ENCODE results near the gene BEND5. TPM values are rescaled to one million over a fixed set of nuclear protein-coding genes. Genes with fewer than 3 reads are reported as not detected.
A peak's percentile ranks its signal among the peaks of the same experiment; 100 is the strongest.

The BEND5 gene, protein sequence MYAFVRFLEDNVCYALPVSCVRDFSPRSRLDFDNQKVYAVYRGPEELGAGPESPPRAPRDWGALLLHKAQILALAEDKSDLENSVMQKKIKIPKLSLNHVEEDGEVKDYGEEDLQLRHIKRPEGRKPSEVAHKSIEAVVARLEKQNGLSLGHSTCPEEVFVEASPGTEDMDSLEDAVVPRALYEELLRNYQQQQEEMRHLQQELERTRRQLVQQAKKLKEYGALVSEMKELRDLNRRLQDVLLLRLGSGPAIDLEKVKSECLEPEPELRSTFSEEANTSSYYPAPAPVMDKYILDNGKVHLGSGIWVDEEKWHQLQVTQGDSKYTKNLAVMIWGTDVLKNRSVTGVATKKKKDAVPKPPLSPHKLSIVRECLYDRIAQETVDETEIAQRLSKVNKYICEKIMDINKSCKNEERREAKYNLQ
- not detected for total RNA-seq (2021; fragmentation: NEBNext Ultra II Directional; extraction: Animal tissue kit (Norgen Biotek cat#: 25700))
- long read RNA-seq, result 0 reads

GRCh38 chr1:48776393-48777218 lies at the start of gene BEND5:
Gene BEND5 (minus strand): TSS chr1:48776891. CDS start chr1:48776831, 60 bp downstream.
- H3K4me3 Mint-ChIP-seq, result no peak within 1 kb of the TSS
- no peak within 1 kb of the TSS for H3K27ac Mint-ChIP-seq
- no peak for DNase-seq
- H3K9me3 Mint-ChIP-seq, result peaks cover 58% of the 10 kb centered on the region
- peaks cover 11% of the 10 kb centered on the region for H3K36me3 Mint-ChIP-seq (ENCODE audit: low read depth)
- peaks cover 1% of the 10 kb centered on the region for H3K27me3 Mint-ChIP-seq (ENCODE audit: insufficient read depth)
- no peaks in the 10 kb centered on the region for H3K4me1 Mint-ChIP-seq (ENCODE audit: low read depth)
- TF ChIP-seq, protein P1, sequence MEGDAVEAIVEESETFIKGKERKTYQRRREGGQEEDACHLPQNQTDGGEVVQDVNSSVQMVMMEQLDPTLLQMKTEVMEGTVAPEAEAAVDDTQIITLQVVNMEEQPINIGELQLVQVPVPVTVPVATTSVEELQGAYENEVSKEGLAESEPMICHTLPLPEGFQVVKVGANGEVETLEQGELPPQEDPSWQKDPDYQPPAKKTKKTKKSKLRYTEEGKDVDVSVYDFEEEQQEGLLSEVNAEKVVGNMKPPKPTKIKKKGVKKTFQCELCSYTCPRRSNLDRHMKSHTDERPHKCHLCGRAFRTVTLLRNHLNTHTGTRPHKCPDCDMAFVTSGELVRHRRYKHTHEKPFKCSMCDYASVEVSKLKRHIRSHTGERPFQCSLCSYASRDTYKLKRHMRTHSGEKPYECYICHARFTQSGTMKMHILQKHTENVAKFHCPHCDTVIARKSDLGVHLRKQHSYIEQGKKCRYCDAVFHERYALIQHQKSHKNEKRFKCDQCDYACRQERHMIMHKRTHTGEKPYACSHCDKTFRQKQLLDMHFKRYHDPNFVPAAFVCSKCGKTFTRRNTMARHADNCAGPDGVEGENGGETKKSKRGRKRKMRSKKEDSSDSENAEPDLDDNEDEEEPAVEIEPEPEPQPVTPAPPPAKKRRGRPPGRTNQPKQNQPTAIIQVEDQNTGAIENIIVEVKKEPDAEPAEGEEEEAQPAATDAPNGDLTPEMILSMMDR (IDR thresholded peaks at IDR 0.05), result no peak

GRCh38 chr1:48823168-48823567 lies 46.5 kb upstream of the BEND5 start:
- peaks cover 2% of the 10 kb centered on the region; the same call in 1 of the 2 replicates for H3K27me3 Mint-ChIP-seq (ENCODE audit: insufficient read depth)
- H3K9me3 Mint-ChIP-seq, result peaks cover 25% of the 10 kb centered on the region
- TF ChIP-seq, protein P1 (IDR thresholded peaks at IDR 0.05), result no peak
- no peaks in the 10 kb centered on the region for H3K4me1 Mint-ChIP-seq (ENCODE audit: low read depth)
- no peak overlapping the region for H3K4me3 Mint-ChIP-seq
- H3K27ac Mint-ChIP-seq, result no peak overlapping the region
- no peak for DNase-seq
- peaks cover 9% of the 10 kb centered on the region for H3K36me3 Mint-ChIP-seq (ENCODE audit: low read depth)

DNA sequence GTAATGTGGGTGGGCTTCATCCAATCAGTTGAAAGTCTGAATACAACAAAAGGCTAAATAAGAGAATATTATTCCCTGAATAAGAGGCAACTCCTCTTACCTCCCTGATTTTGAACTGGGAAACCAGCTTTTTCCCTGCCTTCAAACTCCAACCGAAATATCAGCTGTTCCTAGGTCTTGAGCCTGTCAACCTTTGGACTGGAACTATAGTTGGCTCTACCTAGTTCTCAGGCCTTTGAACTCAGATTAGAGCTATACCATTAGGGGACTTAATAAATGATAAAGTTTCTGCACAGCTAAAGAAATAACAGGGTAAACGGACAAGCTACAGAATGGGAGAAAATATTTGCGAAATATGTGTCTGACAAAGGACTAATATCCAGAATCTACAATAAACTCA lies 43.8 kb upstream of the BEND5 start:
- H3K4me3 Mint-ChIP-seq, result no peak overlapping the region
- H3K27me3 Mint-ChIP-seq (ENCODE audit: insufficient read depth), result peaks cover 2% of the 10 kb centered on the region; the same call in 1 of the 2 replicates
- H3K27ac Mint-ChIP-seq, result no peak overlapping the region
- no peaks in the 10 kb centered on the region for H3K4me1 Mint-ChIP-seq (ENCODE audit: low read depth)
- no peak for DNase-seq
- peaks cover 9% of the 10 kb centered on the region for H3K36me3 Mint-ChIP-seq (ENCODE audit: low read depth)
- H3K9me3 Mint-ChIP-seq, result peaks cover 33% of the 10 kb centered on the region
- TF ChIP-seq, protein P1 (IDR thresholded peaks at IDR 0.05), result no peak

DNA sequence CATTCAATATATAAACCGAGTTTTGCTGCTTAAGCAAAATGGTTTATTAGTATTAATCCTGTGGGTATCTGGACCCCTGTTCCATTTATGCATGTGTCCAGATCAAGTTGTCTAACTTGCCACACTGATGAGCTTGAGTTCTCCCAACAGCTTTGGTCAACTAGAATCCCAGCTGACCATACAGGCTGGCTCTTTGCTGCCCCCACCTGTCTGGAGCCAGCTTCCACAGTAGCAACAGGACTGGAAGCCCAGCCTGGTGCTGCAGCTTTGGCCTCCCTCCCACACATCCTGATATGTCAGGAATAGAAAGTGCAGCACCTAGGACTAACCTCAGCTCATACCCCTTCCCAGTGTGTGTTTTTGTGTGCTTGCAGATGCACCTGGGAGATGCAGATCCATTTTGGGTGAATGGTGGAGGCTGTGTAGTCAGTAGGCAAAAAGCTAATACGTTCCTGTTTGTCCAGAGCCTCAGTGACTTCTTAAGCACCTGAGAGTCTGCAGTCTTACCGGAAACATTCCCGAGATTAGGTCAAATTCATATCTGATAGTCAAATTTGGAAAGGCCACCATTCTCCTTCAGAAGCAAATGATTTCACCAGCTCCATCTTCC lies 40.9 kb upstream of the BEND5 start:
- no peak for DNase-seq

DNA sequence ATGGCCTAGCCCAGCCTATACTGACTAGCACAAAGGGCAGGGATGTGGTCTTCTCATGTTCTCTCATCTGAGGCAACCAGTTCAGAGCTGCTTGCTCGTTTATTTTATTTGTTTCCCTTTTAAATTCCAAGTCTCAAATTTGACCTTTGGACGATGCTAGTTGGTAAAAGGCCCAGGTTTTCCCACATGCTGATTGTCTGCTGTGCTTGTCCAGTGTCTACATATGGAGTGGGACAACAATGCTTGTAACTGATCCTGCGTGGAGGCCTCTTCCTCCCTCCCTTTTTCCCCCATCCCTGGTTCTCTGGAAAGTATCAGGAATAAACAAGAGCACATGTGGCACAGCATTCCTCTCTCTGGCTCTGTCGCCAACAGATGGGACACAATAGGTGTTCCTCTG lies 34.0 kb upstream of the BEND5 start:
- DNase-seq, result no peak
- no peaks in the 10 kb centered on the region for H3K27me3 Mint-ChIP-seq (ENCODE audit: insufficient read depth)
- TF ChIP-seq, protein P1 (IDR thresholded peaks at IDR 0.05), result no peak
- peaks cover 64% of the 10 kb centered on the region for H3K9me3 Mint-ChIP-seq
- no peak overlapping the region for H3K27ac Mint-ChIP-seq
- no peaks in the 10 kb centered on the region for H3K4me1 Mint-ChIP-seq (ENCODE audit: low read depth)
- H3K4me3 Mint-ChIP-seq, result no peak overlapping the region
- H3K36me3 Mint-ChIP-seq (ENCODE audit: low read depth), result no peaks in the 10 kb centered on the region

More for the DNA sequence above, 40.9 kb upstream of the BEND5 start:
- TF ChIP-seq, protein P1 (IDR thresholded peaks at IDR 0.05), result peak; percentile 26; the same call in 1 of the 2 replicates
- H3K27me3 Mint-ChIP-seq (ENCODE audit: insufficient read depth), result no peaks in the 10 kb centered on the region
- no peak overlapping the region for H3K27ac Mint-ChIP-seq
- no peak overlapping the region for H3K4me3 Mint-ChIP-seq
- no peaks in the 10 kb centered on the region for H3K4me1 Mint-ChIP-seq (ENCODE audit: low read depth)
- H3K9me3 Mint-ChIP-seq, result peaks cover 31% of the 10 kb centered on the region
- peaks cover 4% of the 10 kb centered on the region; the same call in 1 of the 2 replicates for H3K36me3 Mint-ChIP-seq (ENCODE audit: low read depth)
